IPS-20b (cell line): ENCODE measurements around the gene BCL11B.
A peak's percentile ranks its signal among the peaks of the same experiment; 100 is the strongest.

Experiments
- H3K27ac ChIP-seq: one replicate; pipeline ENCODE4 v1.5.1; 2013; ENCODE audit warnings: low read length
- H3K27me3 ChIP-seq: 2 replicates; pipeline ENCODE4 v1.6.1; 2013; ENCODE audit warnings: mild to moderate bottlenecking, low read length, inconsistent platforms; ENCODE audit not compliant: insufficient read depth
- H3K36me3 ChIP-seq: 2 replicates; pipeline ENCODE4 v1.6.1; 2013; ENCODE audit warnings: low read depth, mild to moderate bottlenecking, inconsistent platforms, low read length, moderate library complexity; ENCODE audit not compliant: insufficient read depth
- H3K4me1 ChIP-seq: 2 replicates; pipeline ENCODE4 v1.6.1; 2013; ENCODE audit warnings: mild to moderate bottlenecking, control low read depth, inconsistent platforms, low read length, moderate library complexity; ENCODE audit not compliant: insufficient read depth
- H3K4me3 ChIP-seq: 2 replicates; pipeline ENCODE4 v1.5.1; 2013; ENCODE audit warnings: mild to moderate bottlenecking, low read length, inconsistent platforms
- H3K9ac ChIP-seq: 2 replicates; pipeline ENCODE4 v1.6.1; 2013; ENCODE audit warnings: low read depth, mild to moderate bottlenecking, inconsistent platforms, low read length, moderate library complexity
- H3K9me3 ChIP-seq: 2 replicates; pipeline ENCODE4 v1.6.1; 2013; ENCODE audit warnings: mild to moderate bottlenecking, low read depth, low read length, inconsistent platforms; ENCODE audit not compliant: insufficient read depth

The BCL11B gene

GRCh38 chr14:99264691-99265450 lies 7.1 kb downstream of the BCL11B start:
- Histone ChIP-seq H3K36me3 (no peaks in the 10 kb centered on the region), H3K27me3 (peaks cover 49% of the 10 kb centered on the region), H3K9ac (no peak overlapping the region), H3K4me1 (peaks cover 57% of the 10 kb centered on the region), H3K9me3 (no peaks in the 10 kb centered on the region), H3K4me3 (no peak overlapping the region), H3K27ac (no peak overlapping the region)

GRCh38 chr14:99263564-99264330 lies 8.2 kb downstream of the BCL11B start:
- Histone ChIP-seq H3K36me3 (no peaks in the 10 kb centered on the region), H3K4me3 (no peak overlapping the region), H3K9ac (peak overlapping the region; percentile 1; the same call in 1 of the 2 replicates), H3K27me3 (peaks cover 39% of the 10 kb centered on the region), H3K4me1 (peaks cover 65% of the 10 kb centered on the region), H3K9me3 (no peaks in the 10 kb centered on the region), H3K27ac (no peak overlapping the region)

- Histone ChIP-seq H3K27me3 (peaks cover 31% of the 10 kb centered on the region), H3K9ac (peak overlapping the region; percentile 1; the same call in 1 of the 2 replicates), H3K4me1 (peaks cover 68% of the 10 kb centered on the region), H3K9me3 (no peaks in the 10 kb centered on the region), H3K4me3 (peak overlapping the region; percentile 16; the same call in 1 of the 2 replicates), H3K27ac (no peak overlapping the region), H3K36me3 (no peaks in the 10 kb centered on the region)
These were observed 9.0 kb downstream of the BCL11B start for GRCh38 chr14:99262977-99263448.

- Histone ChIP-seq H3K27me3 (peaks cover 23% of the 10 kb centered on the region; the same call in 1 of the 2 replicates), H3K4me1 (peaks cover 66% of the 10 kb centered on the region), H3K27ac (no peak overlapping the region), H3K36me3 (0 out of 2 replicates have a peak, but pooled peaks cover 3% of the 10 kb centered on the region), H3K9me3 (no peaks in the 10 kb centered on the region), H3K4me3 (peak overlapping the region; percentile 16; the same call in 1 of the 2 replicates), H3K9ac (peak overlapping the region; percentile 1; the same call in 1 of the 2 replicates)
These were observed 9.8 kb downstream of the BCL11B start for GRCh38 chr14:99261912-99262787.

GRCh38 chr14:99260587-99261551 lies 11.1 kb downstream of the BCL11B start:
- Histone ChIP-seq H3K9ac (no peak overlapping the region; the same call in 1 of the 2 replicates), H3K36me3 (peaks cover 9% of the 10 kb centered on the region; the same call in 1 of the 2 replicates), H3K4me3 (no peak overlapping the region), H3K27ac (no peak overlapping the region), H3K9me3 (no peaks in the 10 kb centered on the region), H3K4me1 (peaks cover 57% of the 10 kb centered on the region), H3K27me3 (peaks cover 12% of the 10 kb centered on the region; the same call in 1 of the 2 replicates)

GRCh38 chr14:99260116-99260515 lies 11.9 kb downstream of the BCL11B start:
- H3K4me1 ChIP-seq, result peaks cover 57% of the 10 kb centered on the region
- H3K36me3 ChIP-seq, result peaks cover 9% of the 10 kb centered on the region; the same call in 1 of the 2 replicates
- H3K9ac ChIP-seq, result no peak overlapping the region; the same call in 1 of the 2 replicates
- H3K4me3 ChIP-seq, result no peak overlapping the region
- no peak overlapping the region for H3K27ac ChIP-seq
- no peaks in the 10 kb centered on the region for H3K9me3 ChIP-seq
- H3K27me3 ChIP-seq, result peaks cover 6% of the 10 kb centered on the region; the same call in 1 of the 2 replicates

GRCh38 chr14:99258876-99259726 lies 12.9 kb downstream of the BCL11B start:
- peak overlapping the region; percentile 47; the same call in 1 of the 2 replicates for H3K9ac ChIP-seq

GRCh38 chr14:99258341-99258861 lies 13.6 kb downstream of the BCL11B start:
- no peaks in the 10 kb centered on the region for H3K27me3 ChIP-seq
- peaks cover 56% of the 10 kb centered on the region for H3K4me1 ChIP-seq
- H3K9me3 ChIP-seq, result no peaks in the 10 kb centered on the region
- H3K36me3 ChIP-seq, result peaks cover 9% of the 10 kb centered on the region; the same call in 1 of the 2 replicates
- no peak overlapping the region for H3K27ac ChIP-seq
- H3K4me3 ChIP-seq, result peak overlapping the region; percentile 20; the same call in 1 of the 2 replicates
- peak overlapping the region; percentile 47; the same call in 1 of the 2 replicates for H3K9ac ChIP-seq

More at GRCh38 chr14:99258876-99259726, 12.9 kb downstream of the BCL11B start:
- no peak overlapping the region for H3K27ac ChIP-seq
- H3K36me3 ChIP-seq, result peaks cover 9% of the 10 kb centered on the region; the same call in 1 of the 2 replicates
- no peak overlapping the region; the same call in 1 of the 2 replicates for H3K4me3 ChIP-seq
- no peaks in the 10 kb centered on the region for H3K27me3 ChIP-seq
- no peaks in the 10 kb centered on the region for H3K9me3 ChIP-seq
- H3K4me1 ChIP-seq, result peaks cover 57% of the 10 kb centered on the region

GRCh38 chr14:99257673-99258221 lies 14.2 kb downstream of the BCL11B start:
- Histone ChIP-seq H3K27me3 (no peaks in the 10 kb centered on the region), H3K9me3 (no peaks in the 10 kb centered on the region), H3K4me3 (no peak overlapping the region; the same call in 1 of the 2 replicates), H3K4me1 (peaks cover 49% of the 10 kb centered on the region), H3K9ac (peak overlapping the region; percentile 47; the same call in 1 of the 2 replicates), H3K36me3 (peaks cover 9% of the 10 kb centered on the region; the same call in 1 of the 2 replicates), H3K27ac (no peak overlapping the region)
